ENCODE measurements around the gene TMEM167B.
"Not testable (repeated sequence)": the region's sequence is repeated elsewhere in the genome, so short reads cannot be mapped to it uniquely, and the experiment has no call there.

Gene TMEM167B

DNA sequence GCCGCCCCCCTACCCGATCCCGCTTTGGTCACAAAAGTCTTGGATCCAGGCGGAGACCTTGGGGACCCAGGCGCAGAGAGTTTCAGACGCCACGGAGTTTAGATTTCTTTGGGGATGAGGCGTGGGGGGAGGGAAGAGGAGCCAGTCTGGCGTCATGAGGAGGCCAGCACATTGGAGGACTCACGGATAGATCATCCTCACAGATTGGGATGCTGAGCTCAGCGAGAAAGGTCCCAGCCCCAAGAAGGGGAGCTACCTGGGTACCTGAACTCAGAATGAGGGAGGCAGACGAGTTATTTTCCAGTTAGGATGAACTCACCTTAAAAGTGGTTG is 23.7 kb downstream of the TMEM167B start:
- DNase-seq, result no peak

GRCh38 chr1:109115685-109116084 is 25.1 kb downstream of the TMEM167B start:
- no peak for DNase-seq

- no peak for DNase-seq
These were observed 25.7 kb downstream of the TMEM167B start for GRCh38 chr1:109116286-109116685.

- no peak for DNase-seq
These were observed 27.5 kb downstream of the TMEM167B start for GRCh38 chr1:109118089-109118488.

DNA sequence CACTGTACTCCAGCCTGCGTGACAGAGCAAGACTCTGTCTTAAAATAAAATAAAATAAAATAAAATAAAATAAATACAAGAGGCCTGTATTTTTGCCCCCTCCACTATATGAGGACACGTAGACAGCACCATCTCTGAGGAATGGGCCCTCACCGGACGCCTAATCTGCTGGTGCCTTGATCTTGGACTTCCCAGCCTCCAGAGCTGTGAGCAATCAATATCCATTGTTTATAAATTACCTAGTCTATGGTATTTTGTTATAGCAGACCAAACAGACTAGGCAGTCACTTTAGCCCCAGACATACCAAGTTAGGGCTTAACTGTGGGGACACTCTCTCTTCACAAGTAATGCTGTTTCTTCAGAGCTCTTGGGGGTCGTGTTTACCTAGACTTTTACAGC is 29.8 kb downstream of the TMEM167B start:
- DNase-seq, result no peak

DNA sequence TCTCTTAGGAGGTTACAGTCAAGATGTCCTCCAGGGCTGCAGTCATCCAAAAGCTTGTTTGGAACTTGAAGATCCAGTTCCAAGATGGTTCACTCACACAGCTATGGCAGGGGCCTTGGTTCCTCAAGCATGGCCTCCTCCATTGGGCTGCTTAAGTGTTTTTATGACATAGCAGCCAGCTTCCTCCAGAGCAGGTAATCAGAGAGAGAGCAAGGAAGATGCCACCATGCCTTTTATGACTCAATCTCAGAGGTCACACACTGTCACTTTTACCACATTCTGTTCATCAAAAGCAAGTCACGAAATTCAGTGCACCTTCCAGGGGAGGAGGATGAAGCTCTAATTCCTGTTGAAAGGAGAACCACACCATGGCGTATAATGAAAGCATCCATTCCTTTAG is 40.5 kb downstream of the TMEM167B start:
- DNase-seq, result no peak

- DNase-seq, result no peak
These were observed 41.2 kb downstream of the TMEM167B start for GRCh38 chr1:109131800-109132199.

DNA sequence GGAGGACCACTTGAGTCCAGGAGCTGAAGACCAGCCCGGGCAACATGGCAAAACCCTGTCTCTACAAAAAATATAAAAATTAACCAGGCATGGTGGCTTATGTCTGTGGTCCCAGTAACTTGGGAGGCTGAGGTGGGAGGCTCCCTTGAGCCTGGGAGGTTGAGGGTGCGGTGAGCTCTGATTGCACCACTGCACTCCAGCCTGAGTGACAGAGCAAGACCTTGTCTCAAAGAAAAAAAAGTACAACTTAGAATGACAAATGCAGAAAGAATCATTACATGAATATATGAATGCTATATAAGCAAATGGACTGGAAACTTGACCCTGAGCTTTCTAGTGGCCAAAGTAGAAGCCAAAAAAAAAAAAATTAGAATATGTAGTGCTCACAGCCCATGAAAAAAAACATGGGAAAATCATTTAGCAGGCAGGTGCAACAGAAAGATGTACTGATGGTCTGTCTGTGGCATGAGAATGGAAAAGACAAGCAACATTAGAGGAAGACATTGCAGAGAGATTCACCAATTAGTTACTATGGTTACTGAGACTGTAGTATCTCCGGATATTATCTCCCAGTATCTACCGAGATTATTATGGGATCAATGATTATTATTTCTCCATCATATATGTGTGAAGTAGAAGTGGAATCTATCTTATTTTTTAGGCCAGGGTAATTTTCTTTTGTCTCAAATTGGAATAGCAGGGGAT is 42.6 kb downstream of the TMEM167B start:
- DNase-seq, result no peak

- no peak for DNase-seq
These were observed 43.3 kb downstream of the TMEM167B start for GRCh38 chr1:109133815-109134214.

DNA sequence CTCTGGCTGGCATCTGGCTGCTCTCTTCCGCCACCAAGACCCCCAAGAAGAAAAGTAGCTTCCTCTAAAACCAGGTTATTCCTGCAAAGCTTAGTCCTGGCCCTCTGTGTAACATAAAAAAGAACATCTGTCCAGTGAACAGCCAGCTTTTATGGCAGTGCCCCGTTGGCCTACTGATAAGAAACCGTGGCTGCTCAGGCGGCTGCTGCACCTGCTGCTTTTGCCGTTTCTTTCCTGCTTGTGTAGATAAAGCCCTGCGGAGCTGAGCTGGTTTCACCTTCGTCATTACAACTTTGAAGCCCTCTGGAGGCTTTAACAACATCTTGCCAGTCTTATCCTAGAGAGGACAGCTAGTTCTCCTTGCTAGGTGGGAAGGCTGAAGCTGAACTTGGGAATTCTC is 43.9 kb downstream of the TMEM167B start:
- DNase-seq, result no peak

DNA sequence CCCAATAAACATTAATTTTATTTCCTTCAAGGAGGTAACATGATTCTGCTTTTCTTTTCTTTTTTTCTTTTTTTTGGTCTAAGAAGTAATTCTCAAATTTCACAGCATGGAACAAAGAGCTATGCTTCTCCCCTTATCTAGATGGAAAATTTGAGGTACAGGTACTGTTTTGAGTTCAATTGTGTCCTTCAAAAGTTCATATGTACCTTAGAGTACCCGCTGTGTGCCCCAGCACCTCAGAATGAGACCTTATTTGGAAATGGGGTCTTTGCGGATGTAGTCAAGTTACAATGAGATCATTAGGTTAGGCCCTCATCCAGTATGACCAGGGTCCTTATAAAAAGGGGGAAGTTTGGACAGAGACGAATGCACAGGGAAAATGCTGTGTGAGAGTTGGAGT is 45.4 kb downstream of the TMEM167B start:
- no peak for DNase-seq

DNA sequence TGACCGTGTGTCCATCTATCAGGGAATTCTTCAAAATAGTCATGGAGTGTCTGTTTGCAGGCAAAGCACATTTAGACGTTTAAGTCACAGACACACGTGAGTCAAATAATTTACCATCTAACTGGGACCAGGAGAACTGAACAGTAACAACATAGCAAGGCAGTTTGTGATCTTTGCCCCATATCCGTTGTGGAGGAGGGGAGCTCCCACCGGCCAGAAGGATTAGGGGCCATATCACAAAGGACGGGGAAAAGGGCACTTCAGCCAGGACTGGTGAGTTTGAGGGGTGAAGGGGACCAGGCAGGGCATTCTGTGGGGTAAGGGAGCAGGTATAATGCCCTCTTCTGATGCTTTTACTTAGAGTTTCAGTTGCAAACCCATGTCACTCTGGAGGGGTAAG is 46.2 kb downstream of the TMEM167B start:
- DNase-seq, result no peak

- DNase-seq, result no peak
These were observed 47.4 kb downstream of the TMEM167B start for GRCh38 chr1:109137958-109138357.

GRCh38 chr1:109138358-109138757 is 47.8 kb downstream of the TMEM167B start:
- DNase-seq, result no peak

DNA sequence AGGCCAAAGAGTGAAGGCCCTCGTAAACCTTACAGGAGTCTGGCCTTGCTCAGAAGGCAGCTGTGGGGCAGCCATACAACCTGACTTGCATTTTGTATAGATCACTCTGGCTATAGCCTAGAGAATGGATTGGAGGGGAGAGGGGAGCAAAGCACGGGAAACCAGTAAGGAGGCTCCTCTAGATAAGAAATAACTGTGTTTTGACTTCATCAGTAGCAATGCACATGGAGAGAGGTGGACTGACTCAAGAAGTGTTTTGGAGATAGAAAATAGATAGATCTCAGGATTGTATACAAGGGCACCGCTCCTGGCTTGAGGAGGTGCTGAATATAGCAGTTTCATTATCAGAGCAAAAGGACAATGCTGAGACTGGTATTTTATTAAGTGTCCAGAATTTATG is 49.8 kb downstream of the TMEM167B start:
- DNase-seq, result no peak

DNA sequence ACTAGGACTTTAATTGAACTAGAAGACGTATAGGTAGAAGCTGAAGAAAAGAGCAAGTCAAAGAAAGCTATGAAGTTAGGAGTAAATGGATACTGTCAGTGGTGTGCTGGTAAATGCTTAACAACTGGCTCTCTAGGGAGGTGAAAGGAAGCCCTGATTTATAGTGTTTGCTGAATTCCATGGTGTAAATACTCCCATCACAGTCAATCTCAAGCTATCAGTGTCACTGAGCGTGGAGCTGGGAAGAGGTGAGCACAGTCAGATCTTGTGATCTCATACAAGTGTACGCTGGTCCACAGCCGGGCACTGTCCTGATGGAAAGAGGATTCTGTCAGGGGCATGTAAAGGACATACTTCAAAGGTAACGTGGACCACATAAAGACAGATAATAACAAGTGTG is 51.7 kb downstream of the TMEM167B start:
- no peak for DNase-seq

DNA sequence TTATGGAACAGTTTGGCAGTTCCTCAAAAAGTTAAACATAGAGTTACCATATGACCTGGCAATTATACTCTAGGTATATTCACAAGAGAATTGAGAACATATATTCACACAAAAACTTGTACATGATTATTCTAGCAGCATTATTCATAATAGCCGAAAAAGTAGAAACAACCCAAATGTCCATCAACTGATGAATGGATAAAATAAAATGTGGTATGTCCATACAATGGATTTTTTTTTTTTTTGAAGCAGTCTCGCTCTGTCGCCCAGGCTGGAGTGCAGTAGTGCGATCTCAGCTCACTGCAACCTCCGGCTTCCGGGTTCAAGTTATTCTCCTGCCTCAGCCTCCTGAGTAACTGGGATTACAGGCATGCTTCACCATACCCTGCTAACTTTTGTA is 52.2 kb downstream of the TMEM167B start:
- DNase-seq, result not testable (repeated sequence)

Measured in activated naive CD4-positive, alpha-beta T cell (primary cell).